Measurements from ENCODE around the gene HDAC7.
A peak's percentile ranks its signal among the peaks of the same experiment; 100 is the strongest.

HDAC7 gene

DNA sequence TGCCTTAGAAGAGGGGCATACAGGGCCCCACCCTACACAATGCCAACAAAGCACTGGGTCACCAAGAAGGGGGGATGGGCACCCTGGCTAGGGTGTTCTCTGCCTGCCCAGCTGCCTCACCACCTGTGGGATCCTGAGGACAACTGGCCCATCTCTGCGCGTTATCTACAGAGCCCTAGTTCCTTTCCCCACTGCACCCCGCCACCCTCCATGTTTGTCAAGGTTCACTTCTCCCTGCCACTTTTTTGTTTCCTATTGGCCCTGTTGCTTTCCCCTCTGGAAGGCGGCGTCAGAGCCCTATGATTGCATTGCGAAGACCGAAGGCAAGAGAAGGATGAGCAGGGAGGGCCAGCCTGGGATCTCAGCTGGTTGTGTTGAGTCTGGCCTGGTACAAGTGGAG, 45.0 kb downstream of the HDAC7 start:
- peak overlapping the region; percentile 37 for H3K9ac ChIP-seq (ENCODE audit: low read length)
- no peaks in the 10 kb centered on the region for H3K36me3 ChIP-seq (ENCODE audit: control insufficient read depth, insufficient read depth, low read length)
- no peaks in the 10 kb centered on the region for H3K27me3 ChIP-seq (ENCODE audit: control insufficient read depth, insufficient read depth, low read length)
- H3K4me1 ChIP-seq (ENCODE audit: control insufficient read depth, insufficient read depth, low read length): peaks cover 38% of the 10 kb centered on the region
- H3K9me3 ChIP-seq (ENCODE audit: control insufficient read depth, low read length): no peaks in the 10 kb centered on the region
- H3K4me3 ChIP-seq (ENCODE audit: low read length): no peak overlapping the region

DNA sequence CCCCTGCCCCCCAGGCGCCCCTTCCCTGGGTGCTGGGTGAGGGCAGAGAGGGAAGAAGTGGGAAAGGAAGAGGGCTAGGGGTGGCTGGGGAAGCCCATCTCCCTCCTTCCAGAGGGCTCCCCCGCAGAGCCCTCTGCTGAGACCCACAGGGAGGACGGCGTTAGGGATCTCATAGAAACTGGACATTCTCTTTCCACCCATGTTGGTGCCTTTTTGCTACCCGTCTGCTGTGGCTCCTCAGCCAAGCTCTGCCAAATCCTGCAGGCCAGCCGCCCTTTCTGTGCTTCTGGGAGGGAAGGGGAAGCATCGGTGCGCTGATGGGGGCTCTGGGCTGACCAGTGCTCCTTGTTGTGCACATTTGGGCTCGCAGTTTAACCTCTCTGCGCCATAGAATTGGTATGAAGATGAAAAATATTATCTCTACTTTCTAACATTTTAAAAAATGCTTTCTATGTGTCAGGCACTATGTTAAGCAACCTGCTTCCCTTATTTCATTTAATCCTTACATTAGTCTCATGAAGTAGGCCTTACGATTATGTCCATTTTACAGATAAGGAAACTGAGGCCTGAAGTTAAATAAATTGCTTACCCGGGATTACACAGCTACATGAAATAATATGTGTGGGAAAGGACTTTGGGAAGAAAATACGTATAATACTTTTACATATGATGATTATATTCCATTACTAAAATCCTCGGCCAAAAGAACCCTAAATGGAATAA, 45.7 kb downstream of the HDAC7 start:
- no peaks in the 10 kb centered on the region for H3K36me3 ChIP-seq (ENCODE audit: control insufficient read depth, insufficient read depth, low read length)
- H3K9ac ChIP-seq (ENCODE audit: low read length): peak overlapping the region; percentile 71
- H3K4me1 ChIP-seq (ENCODE audit: control insufficient read depth, insufficient read depth, low read length): peaks cover 38% of the 10 kb centered on the region

DNA sequence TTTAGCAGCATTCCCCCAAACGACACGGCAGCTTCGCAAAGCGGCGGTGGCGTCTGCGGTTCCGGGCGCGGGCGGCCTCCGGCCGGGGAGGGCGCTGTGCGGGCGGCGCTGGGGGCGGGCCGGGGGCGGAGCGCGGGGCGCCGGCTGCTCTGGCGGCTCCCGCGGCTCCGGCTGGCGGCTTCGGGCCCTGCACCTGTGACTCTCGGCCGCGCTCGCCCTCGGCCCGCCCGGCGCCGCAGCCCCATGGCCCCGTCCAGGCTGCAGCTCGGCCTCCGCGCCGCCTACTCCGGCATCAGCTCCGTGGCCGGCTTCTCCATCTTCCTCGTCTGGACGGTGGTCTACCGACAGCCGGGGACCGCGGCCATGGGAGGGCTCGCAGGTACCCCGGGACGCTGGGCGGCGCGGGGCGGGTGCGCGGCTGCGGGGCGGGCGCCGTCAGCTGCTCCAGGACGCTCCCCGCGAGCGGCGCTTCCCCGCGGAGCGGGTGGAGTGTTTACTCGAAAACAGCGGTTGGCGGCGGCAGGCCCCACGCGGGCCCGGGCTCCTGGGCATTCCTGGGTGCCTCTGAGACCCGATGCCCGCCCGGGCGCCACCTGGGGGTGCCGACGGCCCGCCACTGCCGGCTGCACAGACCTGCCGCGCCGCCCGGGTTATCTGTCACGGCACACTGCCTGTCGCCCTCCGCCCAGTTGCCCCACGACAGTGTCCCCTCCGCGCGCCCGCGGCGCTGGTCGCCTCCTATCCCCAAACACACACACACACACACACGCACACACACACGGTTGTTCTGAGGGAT, 46.4 kb downstream of the HDAC7 start, which contains the start of gene SLC48A1:
Gene SLC48A1 (plus strand): TSS at position 177 of the 796 bp plus-strand sequence. CDS start 67 bp downstream, at position 244.
- H3K9me3 ChIP-seq (ENCODE audit: control insufficient read depth, low read length): no peaks in the 10 kb centered on the region
- no peaks in the 10 kb centered on the region for H3K27me3 ChIP-seq (ENCODE audit: control insufficient read depth, insufficient read depth, low read length)
- H3K4me3 ChIP-seq (ENCODE audit: low read length): peak within 1 kb of the TSS; percentile 39
- H3K4me1 ChIP-seq (ENCODE audit: control insufficient read depth, insufficient read depth, low read length): peaks cover 36% of the 10 kb centered on the region
- H3K9ac ChIP-seq (ENCODE audit: low read length): peak within 1 kb of the TSS; percentile 77
- no peaks in the 10 kb centered on the region for H3K36me3 ChIP-seq (ENCODE audit: control insufficient read depth, insufficient read depth, low read length)

More for the DNA sequence above, 45.7 kb downstream of the HDAC7 start:
- Histone ChIP-seq H3K27me3 (ENCODE audit: control insufficient read depth, insufficient read depth, low read length) (no peaks in the 10 kb centered on the region), H3K9me3 (ENCODE audit: control insufficient read depth, low read length) (no peaks in the 10 kb centered on the region), H3K4me3 (ENCODE audit: low read length) (peak overlapping the region; percentile 39)

DNA sequence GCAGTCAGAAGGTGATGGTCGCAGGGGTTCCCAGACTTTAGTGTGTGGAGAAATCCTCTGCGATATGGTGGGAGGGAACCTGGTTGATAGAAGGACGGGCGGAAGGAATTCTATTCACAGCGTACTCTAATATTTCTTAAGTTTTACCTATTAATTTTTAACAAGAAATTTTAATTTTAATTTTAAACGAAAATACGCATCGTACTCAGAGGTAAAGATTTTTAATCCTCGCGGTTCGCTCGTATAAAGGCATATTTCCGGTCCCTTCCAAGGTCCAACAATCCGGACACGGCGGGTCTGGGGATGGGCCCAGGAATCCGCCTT, 47.0 kb downstream of the HDAC7 start:
- H3K36me3 ChIP-seq (ENCODE audit: control insufficient read depth, insufficient read depth, low read length): no peaks in the 10 kb centered on the region
- H3K4me1 ChIP-seq (ENCODE audit: control insufficient read depth, insufficient read depth, low read length): peaks cover 30% of the 10 kb centered on the region
- no peak overlapping the region for H3K4me3 ChIP-seq (ENCODE audit: low read length)
- no peaks in the 10 kb centered on the region for H3K27me3 ChIP-seq (ENCODE audit: control insufficient read depth, insufficient read depth, low read length)
- no peaks in the 10 kb centered on the region for H3K9me3 ChIP-seq (ENCODE audit: control insufficient read depth, low read length)
- peak overlapping the region; percentile 77 for H3K9ac ChIP-seq (ENCODE audit: low read length)

DNA sequence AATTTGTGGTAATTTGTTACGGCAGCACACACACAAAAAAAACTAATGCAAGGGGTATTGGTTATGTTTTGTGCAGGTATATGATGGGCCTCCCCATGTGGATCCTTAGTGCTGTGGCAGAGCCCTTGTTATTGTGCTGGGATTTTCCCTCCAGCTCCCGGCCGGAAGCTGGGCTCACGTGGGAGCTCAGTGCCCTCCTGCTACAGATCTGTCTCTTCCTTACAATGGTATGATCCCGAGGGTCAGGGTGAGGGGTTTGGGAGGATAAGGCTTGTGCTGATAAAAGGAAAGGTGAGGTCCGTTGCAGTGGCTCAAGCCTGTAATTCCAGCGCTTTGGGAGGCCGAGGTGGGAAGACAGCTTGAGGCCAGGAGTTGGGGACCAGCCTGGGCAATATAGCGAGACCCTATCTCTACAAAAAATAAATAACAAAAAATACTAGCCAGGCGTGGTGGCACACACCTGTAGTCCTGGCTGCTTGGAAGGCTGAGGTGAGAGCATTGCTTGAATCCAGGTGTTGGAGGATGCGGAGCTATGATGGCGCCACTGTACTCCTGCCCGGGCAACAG, 47.5 kb downstream of the HDAC7 start:
- Histone ChIP-seq H3K9ac (ENCODE audit: low read length) (peak overlapping the region; percentile 77), H3K4me1 (ENCODE audit: control insufficient read depth, insufficient read depth, low read length) (peaks cover 25% of the 10 kb centered on the region), H3K9me3 (ENCODE audit: control insufficient read depth, low read length) (no peaks in the 10 kb centered on the region), H3K4me3 (ENCODE audit: low read length) (no peak overlapping the region), H3K36me3 (ENCODE audit: control insufficient read depth, insufficient read depth, low read length) (no peaks in the 10 kb centered on the region), H3K27me3 (ENCODE audit: control insufficient read depth, insufficient read depth, low read length) (no peaks in the 10 kb centered on the region)

DNA sequence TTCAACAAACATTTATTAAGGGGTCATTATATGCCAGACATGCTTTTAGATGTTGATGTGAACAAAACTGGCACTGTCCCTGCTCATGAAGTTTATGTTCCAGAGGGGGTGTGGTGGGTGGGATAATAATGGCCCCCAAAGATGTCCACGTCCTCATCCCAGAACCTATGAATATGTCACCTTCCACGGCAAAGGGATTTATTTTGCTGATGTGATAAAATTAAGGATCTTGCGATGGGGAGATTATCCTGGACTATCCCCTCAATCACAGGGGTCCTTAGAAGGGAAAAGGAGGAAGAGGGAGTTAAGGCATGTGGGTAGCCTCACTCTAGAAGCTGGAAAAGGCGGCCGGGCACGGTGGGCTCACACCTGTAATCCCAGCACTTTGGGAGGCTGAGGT, 48.4 kb downstream of the HDAC7 start:
- H3K9ac ChIP-seq (ENCODE audit: low read length): no peak overlapping the region
- no peaks in the 10 kb centered on the region for H3K9me3 ChIP-seq (ENCODE audit: control insufficient read depth, low read length)
- no peak overlapping the region for H3K4me3 ChIP-seq (ENCODE audit: low read length)
- H3K4me1 ChIP-seq (ENCODE audit: control insufficient read depth, insufficient read depth, low read length): peaks cover 22% of the 10 kb centered on the region
- no peaks in the 10 kb centered on the region for H3K36me3 ChIP-seq (ENCODE audit: control insufficient read depth, insufficient read depth, low read length)
- no peaks in the 10 kb centered on the region for H3K27me3 ChIP-seq (ENCODE audit: control insufficient read depth, insufficient read depth, low read length)

DNA sequence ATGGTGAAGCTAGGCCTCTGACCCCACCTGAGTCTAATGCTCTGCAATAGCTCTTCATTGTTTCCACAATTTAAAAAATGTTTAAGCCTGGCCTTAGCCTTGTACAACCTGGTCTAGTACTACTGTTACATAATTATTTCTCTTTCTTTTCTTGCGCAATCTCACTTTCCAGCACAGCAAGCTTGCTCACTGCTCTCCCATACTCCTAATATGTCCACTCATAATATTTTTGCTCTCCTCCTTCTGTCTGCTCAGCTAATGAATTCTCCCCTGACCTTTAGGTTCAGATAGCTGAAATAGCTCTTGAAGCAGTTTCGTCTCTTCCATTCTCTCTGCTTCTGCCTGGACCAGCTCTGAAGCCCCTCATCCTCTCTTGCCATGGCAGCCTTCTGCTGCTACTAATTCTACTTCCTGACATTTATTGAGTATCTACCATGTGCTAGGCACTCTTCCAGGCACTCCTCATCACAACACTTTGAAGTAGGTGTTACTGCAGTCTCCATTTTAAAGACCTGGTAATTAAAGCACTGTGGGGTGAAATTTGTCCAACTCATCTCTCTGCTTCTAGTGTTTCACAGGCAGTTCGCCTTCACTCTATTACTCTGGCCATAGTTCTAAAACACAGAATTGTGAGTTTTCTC, 49.5 kb downstream of the HDAC7 start:
- Histone ChIP-seq H3K4me1 (ENCODE audit: control insufficient read depth, insufficient read depth, low read length) (peaks cover 16% of the 10 kb centered on the region), H3K27me3 (ENCODE audit: control insufficient read depth, insufficient read depth, low read length) (no peaks in the 10 kb centered on the region), H3K4me3 (ENCODE audit: low read length) (no peak overlapping the region), H3K36me3 (ENCODE audit: control insufficient read depth, insufficient read depth, low read length) (no peaks in the 10 kb centered on the region), H3K9ac (ENCODE audit: low read length) (no peak overlapping the region), H3K9me3 (ENCODE audit: control insufficient read depth, low read length) (no peaks in the 10 kb centered on the region)

DNA sequence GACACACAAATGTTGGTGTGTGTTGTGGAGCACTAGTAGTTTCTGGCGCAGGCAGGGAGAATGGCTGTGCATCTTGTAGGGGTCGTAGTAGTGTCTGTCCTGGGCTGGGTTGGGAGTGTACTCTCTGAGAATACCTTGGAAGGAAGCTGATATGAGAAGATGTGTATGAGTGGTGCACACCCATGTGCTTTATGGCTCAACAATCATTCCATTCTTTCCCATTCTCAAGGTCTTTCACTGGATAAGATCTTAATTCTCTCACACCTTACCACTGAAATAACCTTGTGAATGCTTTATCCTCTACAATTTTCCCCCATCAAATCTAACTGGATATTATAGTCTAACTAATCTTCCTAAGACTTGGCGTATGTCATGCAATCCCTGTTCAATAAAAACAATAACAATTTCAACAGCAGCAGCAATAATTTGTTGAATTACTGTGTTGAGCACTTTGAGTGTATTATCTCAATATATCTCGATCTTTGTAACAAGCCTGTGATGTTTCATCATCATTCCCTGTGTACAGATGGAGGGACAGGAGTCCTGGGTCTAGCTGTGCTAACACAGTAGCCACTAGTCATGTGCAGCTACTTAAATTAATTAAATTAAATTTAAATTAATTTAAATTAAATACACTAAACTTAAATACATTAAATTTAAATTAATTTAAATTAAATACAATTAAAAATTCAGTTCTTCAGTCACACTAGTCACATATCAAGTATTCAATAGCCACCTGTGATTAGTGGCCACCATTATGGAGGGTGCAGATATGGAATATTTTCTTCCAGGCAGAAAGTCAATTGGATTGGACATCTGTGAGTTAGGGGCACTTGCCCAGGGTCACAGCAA, 50.2 kb downstream of the HDAC7 start:
- no peaks in the 10 kb centered on the region for H3K27me3 ChIP-seq (ENCODE audit: control insufficient read depth, insufficient read depth, low read length)
- no peak overlapping the region for H3K9ac ChIP-seq (ENCODE audit: low read length)
- H3K9me3 ChIP-seq (ENCODE audit: control insufficient read depth, low read length): no peaks in the 10 kb centered on the region
- peaks cover 9% of the 10 kb centered on the region for H3K4me1 ChIP-seq (ENCODE audit: control insufficient read depth, insufficient read depth, low read length)
- H3K4me3 ChIP-seq (ENCODE audit: low read length): no peak overlapping the region
- H3K36me3 ChIP-seq (ENCODE audit: control insufficient read depth, insufficient read depth, low read length): no peaks in the 10 kb centered on the region

DNA sequence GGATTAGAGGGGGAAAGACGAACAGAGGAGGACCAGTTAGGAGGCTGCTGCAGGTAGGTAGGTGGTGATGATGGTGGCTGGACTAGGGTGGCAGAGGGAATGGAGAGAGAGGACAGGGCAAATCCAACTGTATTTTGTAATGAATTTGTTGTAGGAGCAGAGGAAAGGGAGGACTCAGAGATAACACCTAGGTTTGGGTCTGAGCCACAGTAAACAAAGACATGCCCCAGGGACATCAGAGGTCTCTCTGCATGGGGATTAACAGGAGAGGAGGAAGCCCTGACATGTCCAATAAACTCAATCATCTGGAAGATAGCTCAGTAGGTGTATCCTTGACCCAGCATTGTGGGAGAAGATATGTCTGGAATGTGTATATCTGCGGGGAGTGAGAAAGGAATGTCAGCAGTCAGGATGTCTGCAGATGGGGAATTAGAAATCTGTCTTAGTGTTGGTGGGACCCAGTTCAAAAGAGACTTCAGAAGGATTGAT, 51.3 kb downstream of the HDAC7 start:
- Histone ChIP-seq H3K4me3 (ENCODE audit: low read length) (no peak overlapping the region), H3K36me3 (ENCODE audit: control insufficient read depth, insufficient read depth, low read length) (no peaks in the 10 kb centered on the region), H3K27me3 (ENCODE audit: control insufficient read depth, insufficient read depth, low read length) (no peaks in the 10 kb centered on the region), H3K9me3 (ENCODE audit: control insufficient read depth, low read length) (no peaks in the 10 kb centered on the region), H3K4me1 (ENCODE audit: control insufficient read depth, insufficient read depth, low read length) (peaks cover 5% of the 10 kb centered on the region), H3K9ac (ENCODE audit: low read length) (no peak overlapping the region)

DNA sequence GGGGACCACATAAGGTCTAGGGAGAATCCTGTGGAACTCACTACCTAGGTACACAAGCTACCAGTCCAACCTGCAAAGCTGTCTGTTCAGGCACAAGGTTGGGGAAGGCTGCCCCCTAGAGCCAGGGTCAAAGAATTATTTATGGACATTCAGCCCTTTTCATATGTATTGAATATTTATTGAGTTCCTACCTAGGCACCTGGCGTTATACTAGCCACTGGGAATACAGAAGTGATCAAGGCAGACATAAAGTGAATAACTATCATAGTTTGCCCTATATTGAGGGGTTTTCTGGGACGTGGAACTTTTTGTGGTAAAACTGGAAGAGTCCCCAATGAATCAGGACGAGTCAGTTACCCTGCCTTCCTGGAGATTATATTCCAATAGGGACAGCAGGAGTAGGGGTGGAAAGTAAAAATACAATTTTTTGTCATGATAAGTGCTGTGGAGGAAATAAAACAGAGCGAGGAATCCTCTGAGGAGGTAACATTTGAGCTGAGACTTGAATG, 52.4 kb downstream of the HDAC7 start:
- no peak overlapping the region for H3K9ac ChIP-seq (ENCODE audit: low read length)
- H3K4me1 ChIP-seq (ENCODE audit: control insufficient read depth, insufficient read depth, low read length): peaks cover 2% of the 10 kb centered on the region
- no peaks in the 10 kb centered on the region for H3K9me3 ChIP-seq (ENCODE audit: control insufficient read depth, low read length)
- H3K27me3 ChIP-seq (ENCODE audit: control insufficient read depth, insufficient read depth, low read length): no peaks in the 10 kb centered on the region
- H3K36me3 ChIP-seq (ENCODE audit: control insufficient read depth, insufficient read depth, low read length): no peaks in the 10 kb centered on the region
- H3K4me3 ChIP-seq (ENCODE audit: low read length): no peak overlapping the region
